ENCODE data around the gene FNBP1L.

- TF ChIP-seq CTCF (IDR thresholded peaks at IDR 0.05; ENCODE audit: low read length) (no peak), EZH2phosphoT487 (IDR thresholded peaks at IDR 0.05; ENCODE audit: low read length) (no peak)
Measured at GRCh38 chr1:93501829-93502369, 54.0 kb downstream of the FNBP1L start.

All from MM.1S (cell line).